RCC 7860 (cell line): ENCODE measurements around the gene RHOT2.

ENCODE experiments used
- DNase-seq: peaks from one replicate; pipeline ENCODE4 v3.0.0-alpha.2; 2015; ENCODE audit warnings: low spot score
- FAIRE-seq: peaks from 2 replicates; lab custom pipeline; 2012; peaks lifted over from hg19 to GRCh38; lab: Jason Lieb, UNC

The RHOT2 gene

GRCh38 chr16:669666-670065, 1.7 kb downstream of the RHOT2 start:
- no peak for DNase-seq
- FAIRE-seq: no peak

GRCh38 chr16:670485-671352, 2.8 kb downstream of the RHOT2 start:
- FAIRE-seq (no peak), DNase-seq (no peak)

GRCh38 chr16:671353-672131, 3.6 kb downstream of the RHOT2 start:
- DNase-seq (no peak), FAIRE-seq (no peak)

GRCh38 chr16:672371-672770, 4.4 kb downstream of the RHOT2 start:
- FAIRE-seq (no peak), DNase-seq (no peak)

GRCh38 chr16:672851-673250, 4.9 kb downstream of the RHOT2 start:
- FAIRE-seq: no peak
- no peak for DNase-seq

- FAIRE-seq (no peak), DNase-seq (no peak)
Measured at GRCh38 chr16:673399-673991, 5.6 kb downstream of the RHOT2 start.

- FAIRE-seq: no peak
Measured at GRCh38 chr16:674214-674881, 6.4 kb downstream of the RHOT2 start.

GRCh38 chr16:674968-675883, 7.3 kb downstream of the RHOT2 start, which contains the start of gene RHBDL1:
RHBDL1 (plus strand) TSS chr16:675671; CDS start chr16:675791, 120 bp downstream.
- DNase-seq (no peak), FAIRE-seq (no peak)

More at GRCh38 chr16:674214-674881, 6.4 kb downstream of the RHOT2 start:
- DNase-seq: no peak

- DNase-seq (no peak), FAIRE-seq (no peak)
Measured at GRCh38 chr16:675884-676564, 8.1 kb downstream of the RHOT2 start.

- FAIRE-seq (no peak), DNase-seq (no peak)
Measured at GRCh38 chr16:676565-676902, 8.6 kb downstream of the RHOT2 start.

- FAIRE-seq: no peak
- DNase-seq: no peak
Measured at GRCh38 chr16:676913-677312, 9.0 kb downstream of the RHOT2 start.

- DNase-seq (no peak), FAIRE-seq (no peak)
Measured at GRCh38 chr16:677316-678190, 9.6 kb downstream of the RHOT2 start.

GRCh38 chr16:678209-678857, 10.4 kb downstream of the RHOT2 start:
- no peak for DNase-seq
- no peak for FAIRE-seq

GRCh38 chr16:678858-679813, 11.2 kb downstream of the RHOT2 start:
- FAIRE-seq (no peak), DNase-seq (no peak)

GRCh38 chr16:679814-680624, 12.1 kb downstream of the RHOT2 start, which contains the start of gene STUB1:
STUB1 (plus strand) TSS chr16:680410; CDS start chr16:680526, 116 bp downstream.
- no peak for FAIRE-seq

GRCh38 chr16:680625-680945, 12.7 kb downstream of the RHOT2 start:
- DNase-seq (no peak), FAIRE-seq (no peak)

More at GRCh38 chr16:679814-680624, 12.1 kb downstream of the RHOT2 start, which contains the start of gene STUB1:
- DNase-seq: peak; percentile 59
